M059J (cell line): Measurements from ENCODE around the gene IQCN. TPM values are rescaled to one million over a fixed set of nuclear protein-coding genes. Genes with fewer than 3 reads are reported as not detected.
A peak's percentile ranks its signal among the peaks of the same experiment; 100 is the strongest.

Source experiments
- DNase-seq: peaks from one replicate; pipeline ENCODE4 v3.0.0-alpha.2; 2012; ENCODE audit warnings: low read depth
- total RNA-seq: library from RNA; depleted of rRNA; stranded (reverse); fragments of >200 nt; shearing (Covaris generic); gene quantifications from 2 replicates; pipeline ENCODE4 v1.2.3, GENCODE V29; 2014

IQCN gene
- total RNA-seq, 1 experiment from 2014 or later, result 0.10 TPM

- DNase-seq, result no peak
Measured at GRCh38 chr19:18233224-18233825, 40.9 kb downstream of the IQCN start.

DNA sequence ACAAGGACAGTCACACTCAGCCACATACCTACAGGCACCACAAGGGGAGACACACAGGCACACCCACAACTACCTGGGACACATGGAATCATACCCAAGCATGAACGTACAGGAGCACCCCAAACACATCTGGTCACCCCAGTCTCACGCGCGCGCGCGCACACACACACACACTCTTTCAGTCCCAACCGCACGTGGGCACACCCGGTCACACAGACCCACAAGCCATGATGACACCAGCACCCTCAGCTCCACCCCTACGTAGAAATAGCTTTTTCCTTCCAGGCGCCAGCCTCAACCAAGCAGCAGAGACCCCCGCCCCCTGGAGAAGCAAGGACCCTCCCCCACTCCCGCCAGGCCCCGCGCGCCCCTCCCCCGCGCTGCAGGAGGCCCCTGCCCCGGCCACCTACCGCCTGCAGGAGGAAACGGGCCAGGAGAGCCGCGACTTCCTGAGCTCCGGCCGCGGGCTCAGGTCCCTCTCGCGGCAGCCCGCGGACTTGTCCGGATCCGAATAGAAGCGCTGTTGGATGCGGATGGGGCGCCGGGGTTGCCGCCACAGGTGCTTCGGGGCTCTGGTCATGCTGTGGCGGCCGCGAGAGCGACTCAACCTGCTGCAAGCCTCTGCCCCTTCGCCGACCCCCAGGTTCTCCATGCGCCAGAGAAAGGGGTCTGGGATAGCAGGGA lies 41.6 kb downstream of the IQCN start:
- DNase-seq, result no peak

DNA sequence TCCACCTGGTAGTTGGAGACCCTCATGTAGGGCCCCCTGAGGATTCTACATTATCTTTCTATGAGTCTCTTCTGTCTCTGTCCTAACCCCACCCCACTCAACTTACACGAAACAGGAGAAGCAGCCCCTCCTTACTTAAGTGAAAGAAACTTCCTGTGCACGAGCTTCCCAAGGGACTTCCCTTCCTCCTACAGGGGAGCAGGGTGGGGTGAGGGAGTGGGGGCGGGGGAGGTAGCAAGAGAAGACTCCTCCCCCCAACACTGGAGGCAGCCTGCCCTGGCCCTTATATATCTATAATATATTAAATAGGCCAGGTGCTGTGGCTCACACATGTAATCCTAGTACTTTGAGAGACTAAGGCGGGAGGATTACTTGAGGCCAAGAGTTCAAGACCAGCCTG lies 42.5 kb downstream of the IQCN start:
- DNase-seq, result no peak

GRCh38 chr19:18230941-18231734 lies 43.1 kb downstream of the IQCN start:
- DNase-seq, result peak; percentile 40

- no peak for DNase-seq
Measured at GRCh38 chr19:18229915-18230314, 44.3 kb downstream of the IQCN start.

DNA sequence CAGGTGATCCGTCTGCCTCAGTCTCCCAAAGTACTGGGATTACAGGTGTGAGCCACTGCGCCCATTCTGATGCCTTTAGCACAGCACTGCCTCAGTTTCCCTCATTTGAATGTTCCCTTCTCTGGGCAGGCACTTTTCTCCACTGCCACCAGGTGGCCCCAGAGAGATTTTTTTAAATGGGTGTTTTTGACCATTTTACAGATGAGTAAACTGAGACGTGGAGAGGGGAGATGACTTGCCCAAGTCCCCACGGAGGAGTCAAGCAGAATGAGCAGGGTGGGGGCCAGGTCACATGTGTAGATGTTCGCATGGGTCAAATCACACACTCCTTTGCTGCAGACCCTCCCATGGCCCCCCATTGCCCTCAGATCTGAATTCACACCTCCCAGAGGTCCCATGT lies 44.8 kb downstream of the IQCN start:
- no peak for DNase-seq

GRCh38 chr19:18227781-18228271 lies 46.4 kb downstream of the IQCN start:
- DNase-seq, result no peak

- DNase-seq, result no peak
Measured at GRCh38 chr19:18226956-18227780, 47.1 kb downstream of the IQCN start.

DNA sequence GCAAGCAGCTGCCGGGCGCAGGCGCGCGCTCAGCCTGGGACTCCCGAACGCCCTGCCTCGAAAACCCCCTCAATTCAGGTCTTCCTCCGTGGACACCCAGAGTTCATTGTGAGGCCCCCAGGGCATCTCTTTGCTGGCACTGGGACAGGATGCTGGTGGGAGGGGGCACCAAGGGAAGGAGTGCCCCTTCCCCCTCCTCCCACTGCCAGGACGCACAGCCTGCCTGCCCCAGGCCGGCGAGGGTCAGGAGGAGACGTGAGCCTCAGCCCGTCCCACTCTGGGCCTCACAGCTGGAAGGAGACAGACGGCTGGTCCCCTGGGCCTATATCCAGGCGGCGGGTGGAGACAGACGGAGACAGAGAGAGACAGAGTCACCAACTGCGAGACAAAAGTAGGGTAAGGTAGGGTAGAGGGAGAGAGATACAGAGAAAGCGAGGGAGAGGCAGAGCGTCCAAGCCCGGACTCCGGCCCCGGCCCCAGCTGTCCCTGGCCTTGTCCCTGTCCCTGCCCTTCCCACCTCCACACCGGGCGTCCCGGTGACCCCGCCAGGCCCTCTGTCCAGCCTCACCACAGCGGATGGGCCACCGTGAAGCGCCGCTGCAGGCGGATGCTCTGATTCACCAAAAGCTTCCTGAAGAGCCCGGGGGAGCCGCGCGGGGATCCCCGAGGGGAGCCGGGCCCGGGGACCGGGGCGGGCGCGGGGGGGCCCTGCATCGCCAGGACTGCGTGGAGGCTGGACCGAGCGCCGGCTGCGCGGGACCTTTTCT lies 48.4 kb downstream of the IQCN start, which contains the start of gene PDE4C:
Gene PDE4C (minus strand): TSS at position 737 of the 767 bp plus-strand sequence. CDS start 23 bp downstream, at position 714.
- peak; percentile 51 for DNase-seq

DNA sequence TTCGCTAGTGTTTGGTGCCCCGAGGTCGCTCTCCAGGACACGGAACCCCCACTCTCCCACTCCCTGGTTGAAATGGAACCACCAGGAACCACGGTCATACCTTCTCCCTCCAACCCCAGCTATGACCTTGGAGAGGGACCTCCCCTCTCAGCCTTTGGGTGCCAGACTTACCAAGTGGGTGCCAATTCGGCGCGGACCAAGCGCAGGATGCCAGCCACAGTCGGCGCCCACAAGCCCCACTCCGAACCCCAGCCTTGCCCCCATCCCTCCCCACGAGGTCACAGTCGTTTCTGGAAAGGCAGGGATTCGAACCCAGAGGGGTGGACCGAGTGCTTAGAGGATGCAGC lies 48.9 kb downstream of the IQCN start:
- DNase-seq, result no peak

DNA sequence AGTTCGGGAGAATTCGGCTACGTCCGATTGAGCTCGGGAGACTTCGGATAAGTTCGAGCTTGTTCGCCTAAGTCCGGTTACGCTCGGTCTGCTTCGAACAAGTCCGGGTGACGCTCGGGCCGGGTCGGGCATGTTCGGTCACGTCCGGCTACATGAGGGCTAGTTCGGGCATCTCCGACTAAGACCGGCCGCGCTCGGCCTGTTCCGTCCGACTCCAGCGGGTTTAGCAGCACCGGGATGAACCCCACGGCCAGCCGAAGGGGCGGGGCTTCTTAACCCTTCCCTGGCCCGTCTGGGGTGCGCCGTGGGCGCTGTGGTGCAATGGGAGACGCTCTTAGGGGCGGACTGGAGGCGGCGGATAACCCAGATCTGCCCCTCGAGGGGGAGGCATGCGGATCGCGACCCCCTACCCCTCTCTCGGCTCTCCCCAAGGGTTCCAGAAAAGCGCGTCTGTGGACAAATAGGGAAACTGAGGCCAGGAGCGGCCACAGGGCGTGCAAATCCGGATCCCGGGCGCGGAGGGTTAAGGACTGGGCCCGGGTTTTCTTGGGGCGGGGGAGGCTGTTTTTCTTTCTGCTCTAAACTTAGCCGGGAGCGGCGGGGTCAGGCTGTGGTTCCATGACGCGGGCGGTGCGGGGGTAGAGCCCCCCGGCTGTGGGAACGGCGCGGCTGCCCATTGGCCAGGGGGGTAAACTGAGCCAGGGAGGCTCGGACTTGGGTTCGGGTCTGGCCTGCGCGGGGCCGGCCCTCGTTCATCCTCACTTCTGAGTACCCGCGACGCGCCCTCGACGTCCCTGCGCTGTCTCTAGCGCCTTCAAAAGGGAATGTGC lies 49.5 kb downstream of the IQCN start:
- peak; percentile 97 for DNase-seq

DNA sequence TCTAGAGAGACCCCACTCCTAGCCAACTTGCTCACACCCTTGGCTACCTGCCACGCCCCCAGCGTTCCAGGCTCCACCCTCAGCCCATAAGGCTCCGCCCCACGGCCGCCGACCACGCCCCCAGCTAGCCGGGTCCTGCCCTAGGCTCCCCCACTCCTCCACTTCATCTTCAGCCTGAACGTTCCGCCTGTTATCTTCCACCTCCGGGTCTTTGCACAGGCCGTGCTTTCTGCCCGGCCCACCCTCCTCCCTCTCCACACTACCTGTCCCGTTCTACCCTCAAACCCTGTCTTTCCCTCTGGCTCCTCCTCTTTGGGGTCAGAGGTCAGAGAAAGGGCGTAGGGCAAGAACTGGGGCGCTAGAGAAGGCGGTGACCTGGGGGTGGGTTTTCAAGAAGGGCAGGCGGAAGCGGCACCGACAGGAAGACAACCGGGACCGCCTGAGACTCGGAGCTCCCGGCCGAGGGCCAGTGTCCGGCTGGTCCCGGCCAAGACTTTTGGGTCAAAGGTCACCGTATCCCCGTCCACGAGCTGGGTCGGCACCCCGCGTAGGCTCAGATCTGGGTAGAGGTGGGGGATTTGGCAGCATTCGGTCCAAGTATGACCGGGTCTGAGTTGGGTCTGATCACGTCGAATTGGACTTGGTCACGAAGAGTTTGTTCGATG lies 50.3 kb downstream of the IQCN start:
- peak; percentile 30 for DNase-seq

DNA sequence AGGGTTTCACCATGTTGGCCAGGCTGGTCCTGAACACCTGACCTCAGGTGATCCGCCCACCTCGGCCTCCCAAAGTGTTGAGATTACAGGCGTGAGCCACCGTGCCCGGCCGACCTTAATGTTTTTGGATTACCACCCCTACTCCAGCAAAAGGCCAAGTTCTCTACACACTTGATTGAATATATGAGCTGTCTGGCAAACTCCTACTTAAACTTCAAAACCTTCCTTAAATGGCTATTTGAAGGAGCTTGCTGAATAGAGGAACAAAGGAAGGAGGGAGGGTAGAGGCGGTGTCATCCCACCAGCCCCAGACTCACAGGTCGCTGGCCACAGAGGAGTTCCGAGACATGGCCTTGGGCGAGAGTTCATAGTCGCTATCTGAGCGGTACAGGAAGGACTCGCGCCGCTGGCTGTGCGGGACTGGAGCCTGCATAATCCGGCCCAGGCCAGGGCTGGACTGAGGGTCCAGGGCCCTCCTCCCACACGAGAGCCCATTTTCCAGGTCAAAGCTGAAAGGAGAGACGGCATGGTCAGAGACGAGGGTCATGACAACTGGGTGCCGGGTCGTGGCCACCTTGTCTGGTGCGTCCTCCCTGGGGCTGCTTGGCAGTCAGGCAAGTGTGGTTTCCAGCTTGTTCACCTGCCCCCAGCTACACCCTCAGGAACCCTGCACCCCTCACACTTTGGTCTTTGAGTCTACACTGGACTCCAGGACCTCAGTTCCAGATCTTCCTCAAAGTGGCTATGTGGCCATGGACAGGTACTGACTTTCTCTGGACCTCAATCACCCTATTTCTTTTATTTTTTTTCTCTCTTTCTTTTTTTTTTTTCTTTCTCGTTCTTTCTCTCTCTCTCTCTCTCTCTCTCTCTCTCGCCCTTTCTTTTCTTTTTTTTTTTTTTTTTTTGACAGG lies 52.2 kb downstream of the IQCN start:
- no peak for DNase-seq

DNA sequence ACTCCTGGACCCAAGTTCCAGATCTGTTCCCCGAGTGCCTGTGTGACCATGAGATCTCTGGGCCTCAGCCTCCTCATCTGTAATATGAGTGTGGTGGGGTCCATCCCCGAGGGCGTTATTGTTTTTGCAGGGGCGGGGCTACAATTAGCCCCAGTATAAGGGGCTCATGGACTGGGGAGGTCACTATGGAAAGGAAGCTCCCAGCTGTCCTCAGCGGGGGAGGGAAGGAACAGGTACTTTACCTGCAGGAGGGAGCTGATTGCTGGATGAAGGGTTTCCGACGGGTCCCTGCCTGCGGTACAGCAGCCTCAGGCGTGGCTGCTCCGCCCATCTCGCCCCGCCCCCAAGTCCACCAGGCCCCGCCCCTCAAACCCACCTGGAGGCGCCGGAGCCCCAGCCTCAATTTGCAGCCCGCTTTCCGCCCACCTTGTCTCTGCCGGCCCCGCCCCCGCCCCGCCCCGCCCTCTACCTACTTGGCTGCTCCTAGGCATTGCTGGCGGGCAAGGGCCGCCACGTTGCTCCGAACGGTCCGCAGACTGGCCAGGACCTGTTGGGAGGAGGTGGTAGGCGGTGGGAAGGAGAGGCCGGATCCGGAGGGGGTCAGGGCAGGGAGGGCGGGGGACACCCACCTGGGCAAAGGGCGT lies 53.5 kb downstream of the IQCN start:
- DNase-seq, result no peak

- DNase-seq, result peak; percentile 39
Measured at GRCh38 chr19:18219911-18220631, 54.2 kb downstream of the IQCN start.

GRCh38 chr19:18218600-18218999 lies 55.7 kb downstream of the IQCN start:
- no peak for DNase-seq

DNA sequence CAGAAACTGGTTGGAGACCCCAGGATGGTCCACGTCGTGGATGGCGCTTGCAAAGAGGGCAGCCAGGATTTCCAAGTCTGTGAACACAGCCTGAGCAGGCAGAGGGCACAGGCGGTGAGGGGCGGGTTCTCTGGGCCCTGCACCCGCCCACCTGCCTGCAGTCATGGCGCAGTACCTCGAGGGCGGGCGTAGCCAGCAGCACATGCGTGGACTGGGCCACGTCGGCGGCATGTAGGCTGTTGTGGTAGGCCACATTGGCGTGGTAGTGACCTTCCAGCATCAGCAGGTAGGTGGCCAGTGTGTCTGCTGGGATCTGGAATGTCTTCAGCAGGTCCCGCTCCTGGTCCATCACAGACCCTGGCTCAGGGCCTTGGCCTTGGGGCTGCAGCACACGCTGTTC lies 56.1 kb downstream of the IQCN start:
- DNase-seq, result no peak
